ENCODE measurements around the gene PIEZO1.

DNA sequence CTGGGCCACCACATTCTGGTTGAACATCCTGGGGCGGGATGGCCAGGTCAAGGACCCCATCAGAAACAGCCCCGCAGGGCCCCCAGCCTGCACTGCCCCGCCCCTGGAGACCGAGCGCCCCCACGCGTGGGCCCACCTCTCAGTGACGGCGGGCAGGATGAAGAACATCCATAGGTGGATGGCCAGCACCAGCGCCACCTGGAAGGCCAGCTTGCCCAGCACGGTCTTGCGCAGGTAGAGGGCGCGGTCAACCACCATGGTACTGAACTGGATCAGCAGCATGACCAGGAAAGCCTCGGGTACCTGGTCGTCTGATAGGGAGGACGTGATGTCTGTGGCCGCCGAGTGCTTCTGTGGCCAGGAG lies 65.1 kb downstream of the PIEZO1 start:
- TF ChIP-seq, protein P1, sequence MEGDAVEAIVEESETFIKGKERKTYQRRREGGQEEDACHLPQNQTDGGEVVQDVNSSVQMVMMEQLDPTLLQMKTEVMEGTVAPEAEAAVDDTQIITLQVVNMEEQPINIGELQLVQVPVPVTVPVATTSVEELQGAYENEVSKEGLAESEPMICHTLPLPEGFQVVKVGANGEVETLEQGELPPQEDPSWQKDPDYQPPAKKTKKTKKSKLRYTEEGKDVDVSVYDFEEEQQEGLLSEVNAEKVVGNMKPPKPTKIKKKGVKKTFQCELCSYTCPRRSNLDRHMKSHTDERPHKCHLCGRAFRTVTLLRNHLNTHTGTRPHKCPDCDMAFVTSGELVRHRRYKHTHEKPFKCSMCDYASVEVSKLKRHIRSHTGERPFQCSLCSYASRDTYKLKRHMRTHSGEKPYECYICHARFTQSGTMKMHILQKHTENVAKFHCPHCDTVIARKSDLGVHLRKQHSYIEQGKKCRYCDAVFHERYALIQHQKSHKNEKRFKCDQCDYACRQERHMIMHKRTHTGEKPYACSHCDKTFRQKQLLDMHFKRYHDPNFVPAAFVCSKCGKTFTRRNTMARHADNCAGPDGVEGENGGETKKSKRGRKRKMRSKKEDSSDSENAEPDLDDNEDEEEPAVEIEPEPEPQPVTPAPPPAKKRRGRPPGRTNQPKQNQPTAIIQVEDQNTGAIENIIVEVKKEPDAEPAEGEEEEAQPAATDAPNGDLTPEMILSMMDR (IDR thresholded peaks at IDR 0.05; ENCODE audit: insufficient read depth, low read depth, low read length), result no peak
- TF ChIP-seq EZH2 (IDR thresholded peaks at IDR 0.05; ENCODE audit: insufficient read depth, low read length), result no peak

All from astrocyte (in vitro differentiated cells and primary cell).